Measurements from ENCODE around the gene SET.

Gene SET

GRCh38 chr9:128732576-128732975 is 43.6 kb downstream of the SET start:
- no peak for DNase-seq

- no peak for DNase-seq
Observed at GRCh38 chr9:128733256-128733655, 44.2 kb downstream of the SET start.

GRCh38 chr9:128735373-128735772 is 46.4 kb downstream of the SET start:
- no peak for DNase-seq

- no peak for DNase-seq
Observed at GRCh38 chr9:128742401-128742800, 53.4 kb downstream of the SET start.

- no peak for DNase-seq
Observed at GRCh38 chr9:128743421-128743820, 54.4 kb downstream of the SET start.
